GM12864 (cell line): ENCODE measurements around the gene HSPA4.
"Not testable (repeated sequence)": the region's sequence is repeated elsewhere in the genome, so short reads cannot be mapped to it uniquely, and the experiment has no call there.

Experiments
- DNase-seq: peaks from one replicate; pipeline ENCODE4 v3.0.0-alpha.2; 2011; ENCODE audit warnings: low read depth
- H3K4me3 ChIP-seq: 2 replicates; pipeline ENCODE4 v1.5.1; 2011; ENCODE audit warnings: mild to moderate bottlenecking, low read depth, low read length, control low read depth
- TF ChIP-seq, protein P1 (sequence below): IDR thresholded peaks from 2 replicates; pipeline ENCODE4 v1.5.1; 2011; ENCODE audit warnings: low read depth, mild to moderate bottlenecking, moderate library complexity, low read length, control low read depth, inconsistent platforms; ENCODE audit errors: missing control alignments

Gene HSPA4

DNA sequence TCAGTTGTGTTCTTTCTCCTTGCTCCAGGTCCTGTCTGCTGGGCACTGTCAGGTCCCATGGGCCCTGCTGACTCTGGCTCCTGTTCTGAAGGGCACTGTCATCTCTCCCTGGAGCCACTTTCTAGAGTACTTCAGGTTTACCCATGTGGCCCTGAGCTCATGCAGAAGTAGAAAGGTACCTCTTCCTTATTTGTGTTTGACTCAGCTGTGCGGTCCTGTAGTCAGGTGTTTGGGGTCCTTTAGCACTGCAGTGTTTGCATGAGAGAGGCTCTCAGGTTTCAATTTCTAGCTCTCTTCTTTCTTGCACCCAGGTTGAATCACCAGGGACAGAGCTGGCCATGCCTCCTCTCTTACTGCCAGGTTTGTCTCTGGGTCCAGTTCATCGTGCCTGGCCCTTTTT is 71.5 kb downstream of the HSPA4 start:
- H3K4me3 ChIP-seq, result no peak overlapping the region
- DNase-seq, result no peak
- TF ChIP-seq, protein P1, sequence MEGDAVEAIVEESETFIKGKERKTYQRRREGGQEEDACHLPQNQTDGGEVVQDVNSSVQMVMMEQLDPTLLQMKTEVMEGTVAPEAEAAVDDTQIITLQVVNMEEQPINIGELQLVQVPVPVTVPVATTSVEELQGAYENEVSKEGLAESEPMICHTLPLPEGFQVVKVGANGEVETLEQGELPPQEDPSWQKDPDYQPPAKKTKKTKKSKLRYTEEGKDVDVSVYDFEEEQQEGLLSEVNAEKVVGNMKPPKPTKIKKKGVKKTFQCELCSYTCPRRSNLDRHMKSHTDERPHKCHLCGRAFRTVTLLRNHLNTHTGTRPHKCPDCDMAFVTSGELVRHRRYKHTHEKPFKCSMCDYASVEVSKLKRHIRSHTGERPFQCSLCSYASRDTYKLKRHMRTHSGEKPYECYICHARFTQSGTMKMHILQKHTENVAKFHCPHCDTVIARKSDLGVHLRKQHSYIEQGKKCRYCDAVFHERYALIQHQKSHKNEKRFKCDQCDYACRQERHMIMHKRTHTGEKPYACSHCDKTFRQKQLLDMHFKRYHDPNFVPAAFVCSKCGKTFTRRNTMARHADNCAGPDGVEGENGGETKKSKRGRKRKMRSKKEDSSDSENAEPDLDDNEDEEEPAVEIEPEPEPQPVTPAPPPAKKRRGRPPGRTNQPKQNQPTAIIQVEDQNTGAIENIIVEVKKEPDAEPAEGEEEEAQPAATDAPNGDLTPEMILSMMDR, result no peak

DNA sequence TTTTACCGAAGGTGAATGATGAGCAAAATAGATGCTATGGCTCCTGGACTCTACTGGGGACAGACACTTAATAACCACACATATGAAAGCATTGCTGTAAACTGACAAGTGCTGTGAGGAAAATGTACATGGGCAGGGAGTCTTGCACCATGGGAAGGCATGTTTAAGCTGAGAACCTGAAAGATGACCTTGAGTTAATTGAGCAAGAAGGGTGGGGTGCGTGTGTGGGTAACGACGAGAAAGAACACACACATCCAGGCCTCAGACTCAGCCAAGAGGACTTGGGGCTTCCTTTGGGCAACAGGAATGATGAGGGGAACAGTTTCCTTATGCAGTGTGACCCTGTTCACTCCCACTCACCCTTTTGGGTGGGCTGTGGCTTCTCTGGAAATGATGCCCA is 73.1 kb downstream of the HSPA4 start:
- no peak for DNase-seq
- TF ChIP-seq, protein P1, result no peak
- H3K4me3 ChIP-seq, result no peak overlapping the region

DNA sequence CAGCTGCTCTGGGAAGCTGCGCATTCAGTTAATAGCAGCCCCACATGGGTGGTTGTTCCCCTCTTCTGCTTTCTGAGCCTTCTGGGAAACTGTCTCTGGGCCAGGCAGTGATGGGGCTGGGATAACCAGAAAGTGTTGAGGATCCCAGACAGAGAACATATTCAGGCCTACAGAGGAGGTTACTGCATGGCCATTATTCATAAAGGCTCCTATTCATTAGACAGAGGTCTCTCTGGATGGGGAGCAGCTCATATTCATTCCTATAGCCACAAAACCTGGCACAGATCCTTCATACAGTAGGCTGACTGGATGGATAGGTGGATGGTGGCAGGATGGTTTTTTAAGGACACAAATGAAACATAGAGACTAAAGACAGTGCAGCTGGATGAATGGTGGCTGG is 76.3 kb downstream of the HSPA4 start:
- no peak for DNase-seq
- TF ChIP-seq, protein P1, result no peak
- no peak overlapping the region for H3K4me3 ChIP-seq

DNA sequence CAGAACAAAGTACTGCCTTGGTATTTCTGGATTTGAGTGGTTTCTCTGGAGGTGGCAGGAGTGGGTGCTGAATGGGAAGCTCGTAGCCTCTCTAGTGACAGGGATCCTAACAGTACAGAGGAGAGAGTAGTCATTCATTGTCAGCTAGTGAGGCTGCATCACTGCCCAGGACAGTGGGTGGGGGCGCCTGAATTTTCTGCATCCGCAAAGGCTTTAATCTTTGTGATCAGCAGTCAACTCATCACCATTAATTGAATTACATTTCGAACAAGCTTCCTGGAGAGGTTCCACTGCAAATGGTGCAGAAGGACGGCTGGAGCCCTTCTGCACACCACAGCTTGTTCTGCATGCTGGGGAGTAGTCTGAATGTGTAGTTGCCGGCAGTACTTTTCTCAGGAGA is 77.5 kb downstream of the HSPA4 start:
- TF ChIP-seq, protein P1, result no peak
- no peak overlapping the region for H3K4me3 ChIP-seq
- DNase-seq, result no peak

DNA sequence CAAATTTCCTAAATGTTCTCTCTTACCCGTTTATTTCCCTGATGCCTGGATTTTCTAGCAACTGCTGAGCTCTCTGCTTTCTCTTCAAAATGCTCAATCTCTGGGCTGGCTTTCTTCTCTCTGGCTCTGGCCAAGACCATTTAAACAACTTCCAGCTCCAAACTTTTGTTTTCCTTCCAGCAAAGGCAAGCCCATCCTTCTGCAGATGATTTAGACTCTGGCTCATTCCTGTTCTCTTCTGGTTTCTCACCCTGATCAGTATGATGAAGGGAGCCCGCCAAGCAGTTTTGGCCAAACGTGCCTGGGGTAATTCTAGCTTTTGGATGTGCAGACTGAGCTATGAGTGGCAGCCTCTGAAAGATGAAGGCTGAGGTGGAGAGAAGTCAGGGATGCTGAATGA is 78.1 kb downstream of the HSPA4 start:
- DNase-seq, result no peak

DNA sequence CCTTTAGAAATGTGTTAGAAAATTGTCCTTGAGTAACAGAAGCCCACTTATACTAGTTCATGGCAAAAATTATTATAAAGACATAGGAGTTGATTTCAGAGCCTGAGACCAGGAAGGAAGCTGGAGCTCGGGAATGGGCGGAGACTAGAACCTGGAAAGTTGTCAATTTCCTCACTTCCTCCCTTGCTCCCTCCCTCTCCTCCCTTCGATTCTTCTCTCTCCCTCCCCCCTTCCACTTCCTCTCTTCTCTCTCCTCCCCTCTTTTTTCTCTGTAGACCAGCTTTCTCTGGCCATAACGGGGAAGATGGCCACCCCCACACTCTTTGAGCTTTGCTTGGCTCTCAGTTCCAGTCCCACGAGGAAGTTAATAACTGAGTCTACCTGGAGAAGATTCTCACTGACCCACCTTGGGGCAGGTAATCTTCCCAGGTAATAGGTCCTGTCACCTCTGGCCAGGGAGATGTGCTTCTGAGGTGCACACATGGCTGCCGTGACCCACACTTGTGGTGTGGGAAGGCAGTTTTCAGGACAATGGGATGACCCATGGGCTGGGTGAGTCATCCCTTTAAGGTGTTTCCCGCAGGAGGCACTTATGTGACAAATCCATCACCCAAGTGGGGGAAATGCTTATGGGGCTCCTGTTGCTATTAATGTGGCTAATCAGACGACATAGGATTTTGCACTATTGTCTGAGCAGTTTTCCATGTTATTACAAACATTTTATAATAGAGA is 78.7 kb downstream of the HSPA4 start:
- TF ChIP-seq, protein P1, result no peak
- H3K4me3 ChIP-seq, result no peak overlapping the region
- no peak for DNase-seq

More for the DNA sequence above, 78.1 kb downstream of the HSPA4 start:
- no peak overlapping the region for H3K4me3 ChIP-seq
- TF ChIP-seq, protein P1, result no peak

DNA sequence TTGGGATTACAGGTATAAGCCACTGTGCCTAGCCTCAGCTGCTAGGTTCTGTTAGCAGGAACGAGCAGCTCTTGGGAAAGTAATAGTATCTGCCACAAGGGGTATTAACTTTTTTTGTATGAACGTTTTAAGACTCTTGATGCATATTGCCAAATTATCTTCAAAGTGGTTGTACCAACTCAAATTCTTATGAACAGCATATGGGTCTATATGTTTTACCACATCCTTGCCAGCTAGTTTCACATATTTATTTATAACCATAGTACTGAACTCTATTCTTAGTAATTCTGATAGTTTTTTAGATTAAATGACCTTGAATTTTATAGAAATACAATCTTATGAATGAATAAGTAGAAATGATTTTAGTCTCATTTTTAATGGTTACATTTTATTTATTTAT is 80.9 kb downstream of the HSPA4 start:
- TF ChIP-seq, protein P1, result no peak
- no peak for DNase-seq
- no peak overlapping the region for H3K4me3 ChIP-seq

DNA sequence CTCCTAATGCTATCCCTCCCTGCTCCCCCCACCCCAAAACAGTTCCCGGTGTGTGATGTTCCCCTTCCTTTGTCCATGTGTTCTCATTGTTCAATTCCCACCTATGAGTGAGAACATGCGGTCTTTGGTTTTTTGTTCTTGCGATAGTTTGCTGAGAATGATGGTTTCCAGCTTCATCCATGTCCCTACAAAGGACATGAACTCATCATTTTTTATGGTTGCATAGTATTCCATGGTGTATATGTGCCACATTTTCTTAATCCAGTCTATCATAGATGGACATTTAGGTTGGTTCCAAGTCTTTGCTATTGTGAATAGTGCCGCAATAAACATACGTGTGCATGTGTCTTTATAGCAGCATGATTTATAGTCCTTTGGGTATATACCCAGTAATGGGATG is 81.4 kb downstream of the HSPA4 start:
- DNase-seq, H3K4me3 ChIP-seq: not testable (repeated sequence)

DNA sequence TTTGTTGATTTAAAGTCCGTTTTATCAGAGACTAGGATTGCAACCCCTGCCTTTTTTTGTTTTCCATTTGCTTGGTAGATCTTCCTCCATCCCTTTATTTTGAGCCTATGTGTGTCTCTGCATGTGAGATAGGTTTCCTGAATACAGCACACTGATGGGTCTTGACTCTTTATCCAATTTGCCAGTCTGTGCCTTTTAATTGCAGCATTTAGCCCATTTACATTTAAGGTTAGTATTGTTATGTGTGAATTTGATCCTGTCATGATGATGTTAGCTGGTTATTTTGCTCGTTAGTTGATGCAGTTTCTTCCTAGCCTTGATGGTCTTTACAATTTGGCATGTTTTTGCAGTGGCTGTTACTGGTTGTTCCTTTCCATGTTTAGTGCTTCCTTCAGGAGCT is 85.1 kb downstream of the HSPA4 start:
- not testable (repeated sequence) for H3K4me3 ChIP-seq, DNase-seq
